HepG2 (cell line): ENCODE measurements around the gene IVD. TPM values are rescaled to one million over a fixed set of nuclear protein-coding genes. Genes with fewer than 3 reads are reported as not detected.

Experiments used
- ATAC-seq: fragments of 200-7000 bp; cut with Tn5 transposase; 3 replicates; pipeline ENCODE4 v1.9.1; 2020; ENCODE audit warnings: mild to moderate bottlenecking, moderate library complexity
- BruUV-seq: library from RNA; stranded (reverse); fragments of 400-500 nt; replicated peaks from 2 replicates; lab custom pipeline; 2021; lab: Mats Ljungman, UMichigan
- CTCF ChIA-PET: fragments of 300-600 bp; formaldehyde crosslinking; extraction: SDS; loops from one replicate; lab custom pipeline; 2021; ENCODE audit warnings: low total read pairs, inconsistent platforms, low intra/inter-chr PET ratio; lab: Yijun Ruan, JAX
- POLR2A ChIA-PET: fragments of 350-600 bp; sonication (Branson Sonifier 250); formaldehyde crosslinking; loops from one replicate; lab custom pipeline; 2020; ENCODE audit warnings: antibody characterized with exemption, inconsistent platforms; lab: Yijun Ruan, JAX
- DNase-seq: peaks from one replicate; pipeline ENCODE4 v3.0.0-alpha.2; 2015; ENCODE audit warnings: low spot score
- FAIRE-seq: peaks from 3 replicates; lab custom pipeline; 2011; peaks lifted over from hg19 to GRCh38; lab: Jason Lieb, UNC
- H2AFZ ChIP-seq: one replicate; pipeline ENCODE4 v1.6.1; 2011; ENCODE audit warnings: low read length, inconsistent platforms
- H3K27ac ChIP-seq: fragments of 300-600 bp; 3 replicates; pipeline ENCODE4 v1.8.0; 2011; ENCODE audit warnings: mixed run types, mild to moderate bottlenecking, mixed read lengths, low read length, inconsistent platforms; ENCODE audit not compliant: insufficient read depth; ENCODE audit errors: extremely low read length
- H3K27me3 ChIP-seq, 2 experiments: fragments of 200-600 bp in 1 of 2; 2 replicates in 1 of 2; 3 replicates in 1 of 2; pipeline versions ENCODE4 v1.6.0 to v1.8.0; 2011; ENCODE audit warnings: low read length in 2 of 2, mild to moderate bottlenecking in 2 of 2, moderate library complexity in 2 of 2, inconsistent platforms in 1 of 2; ENCODE audit not compliant: insufficient read depth in 2 of 2, control insufficient read depth in 1 of 2
- H3K36me3 ChIP-seq, 2 experiments: fragments of 200-600 bp in 1 of 2; replicated peaks in 1 of 2; 2 replicates in 1 of 2; 3 replicates in 1 of 2; pipeline versions ENCODE4 v1.5.1 to v1.8.0; 2011; ENCODE audit warnings: low read length in 2 of 2, inconsistent platforms in 1 of 2; ENCODE audit not compliant: insufficient read depth in 2 of 2, control insufficient read depth in 1 of 2
- H3K4me1 ChIP-seq: 2 replicates; pipeline ENCODE4 v1.5.1; 2012; ENCODE audit warnings: low read length, inconsistent platforms; ENCODE audit not compliant: insufficient read depth
- H3K4me2 ChIP-seq: 2 replicates; pipeline ENCODE4 v1.6.0; 2011; ENCODE audit warnings: low read depth, low read length, inconsistent platforms
- H3K4me3 ChIP-seq, 3 experiments: fragments of 200-600 bp in 1 of 3; sonication (generic), shearing (Covaris generic) in 1 of 3; replicated peaks in 1 of 3; 2 replicates each; pipeline ENCODE4 v1.5.1; 2011 to 2016; ENCODE audit warnings: low read length in 3 of 3, inconsistent platforms in 2 of 3, low read depth in 2 of 3, mild to moderate bottlenecking in 2 of 3, control low read depth in 1 of 3, mixed read lengths in 1 of 3; ENCODE audit not compliant: insufficient read depth in 1 of 3
- H3K79me2 ChIP-seq: one replicate; pipeline ENCODE4 v1.6.1; 2011; ENCODE audit warnings: low read length, inconsistent platforms; ENCODE audit not compliant: insufficient read depth
- H3K9ac ChIP-seq: 2 replicates; pipeline ENCODE4 v1.6.0; 2011; ENCODE audit warnings: mild to moderate bottlenecking, low read depth, low read length, inconsistent platforms; ENCODE audit not compliant: insufficient read depth
- H3K9me3 ChIP-seq: 2 replicates; pipeline ENCODE4 v1.5.1; 2012; ENCODE audit warnings: mild to moderate bottlenecking, low read length
- H4K20me1 ChIP-seq: 2 replicates; pipeline ENCODE4 v1.6.0; 2011; ENCODE audit warnings: inconsistent platforms, mild to moderate bottlenecking, low read length, moderate library complexity; ENCODE audit not compliant: insufficient read depth
- EHMT2 ChIP-seq: fragments of 200-600 bp; sonication (generic); IDR thresholded peaks from 2 replicates; pipeline ENCODE4 v1.7.0; 2017; ENCODE audit warnings: antibody characterized with exemption, low read depth, low read length, borderline replicate concordance
- HNRNPL ChIP-seq: fragments of 200-400 bp; formaldehyde crosslinking; IDR thresholded peaks from 2 replicates; pipeline ENCODE4 v1.6.1; 2017; ENCODE audit warnings: mild to moderate bottlenecking, low read depth, low read length
- HOXD1 ChIP-seq: sonication (generic); formaldehyde crosslinking; IDR thresholded peaks from 2 replicates; pipeline ENCODE4 v1.5.0; 2020; ENCODE audit warnings: missing genetic modification reagents
- JDP2 ChIP-seq: sonication (generic); formaldehyde crosslinking; IDR thresholded peaks from 2 replicates; pipeline ENCODE4 v1.8.1; 2022; ENCODE audit warnings: missing genetic modification reagents, borderline replicate concordance
- NFIB ChIP-seq: sonication (generic); formaldehyde crosslinking; IDR thresholded peaks from 2 replicates; pipeline ENCODE4 v1.9.0; 2021; ENCODE audit warnings: missing genetic modification reagents, mild to moderate bottlenecking, borderline replicate concordance
- NR0B2 ChIP-seq: sonication (generic); formaldehyde crosslinking; IDR thresholded peaks from 2 replicates; pipeline ENCODE4 v1.4.0; 2020; ENCODE audit warnings: mild to moderate bottlenecking, missing genetic modification reagents
- RARG ChIP-seq: sonication (generic); formaldehyde crosslinking; IDR thresholded peaks from 2 replicates; pipeline ENCODE4 v1.4.0; 2020; ENCODE audit warnings: low read depth, mild to moderate bottlenecking, missing genetic modification reagents
- SETDB1 ChIP-seq: sonication (generic); formaldehyde crosslinking; IDR thresholded peaks from 2 replicates; pipeline ENCODE4 v1.5.1; 2020; ENCODE audit warnings: missing genetic modification reagents, mild to moderate bottlenecking, borderline replicate concordance
- TRIM22 ChIP-seq: fragments of 450-650 bp; IDR thresholded peaks from 2 replicates; pipeline ENCODE4 v1.6.1; 2017
- ZBTB25 ChIP-seq: IDR thresholded peaks from 2 replicates; pipeline ENCODE4 v1.6.1; 2018; ENCODE audit warnings: missing genetic modification reagents
- ZNF34 ChIP-seq: sonication (generic); formaldehyde crosslinking; IDR thresholded peaks from 2 replicates; pipeline ENCODE4 v1.4.0; 2020; ENCODE audit warnings: mild to moderate bottlenecking, missing genetic modification reagents, borderline replicate concordance
- ZNF501 ChIP-seq: sonication (generic); formaldehyde crosslinking; IDR thresholded peaks from 2 replicates; pipeline ENCODE4 v1.5.1; 2020; ENCODE audit warnings: mild to moderate bottlenecking, moderate library complexity, missing genetic modification reagents
- ZNF7 ChIP-seq: IDR thresholded peaks from 2 replicates; pipeline ENCODE4 v1.6.1; 2016; ENCODE audit warnings: missing biosample characterization, missing genetic modification reagents
- ZNF703 ChIP-seq: sonication (generic); formaldehyde crosslinking; IDR thresholded peaks from 2 replicates; pipeline ENCODE4 v1.5.1; 2020; ENCODE audit warnings: missing genetic modification reagents, mild to moderate bottlenecking, moderate library complexity, borderline replicate concordance
- WGBS: methylation state at CpG from one replicate; pipeline ENCODE4 v1.1.6; 2017; ENCODE audit warnings: low lambda C conversion rate; 5-methylcytosine and 5-hydroxymethylcytosine counted together
- in situ Hi-C: cut with HindIII; loops from 2 replicates; pipeline ENCODE4 v1.10.0; 2017; ENCODE audit warnings: low pct_unique_long_range_greater_than_20kb; ENCODE audit not compliant: extremely low pct_ligation_motif_present
- intact Hi-C: fragments of 100-400 bp; cut with micrococcal nuclease; formaldehyde crosslinking; loops from one replicate; pipeline ENCODE4 v1.10.0; 2022; ENCODE audit not compliant: unreplicated experiment
- polyA plus RNA-seq, 8 experiments: library from polyadenylated mRNA; depleted of rRNA in 3 of 8; stranded (reverse) in 7 of 8; unstranded in 1 of 8; fragments of >200 nt; fragmentation: Illumina TruSeq in 4 of 8; extraction: Trizol in 4 of 8; gene quantifications; 2 replicates each; pipeline versions ENCODE4 v1.2.1 to v1.2.3, GENCODE V29; 2011 to 2016; ENCODE audit warnings: low read depth in 4 of 8, missing spikeins in 1 of 8, mixed read lengths in 1 of 8; ENCODE audit not compliant: insufficient read depth in 1 of 8
- total RNA-seq, 5 experiments: library from RNA; depleted of rRNA; stranded (reverse); fragments of >200 nt; fragmentation: Illumina TruSeq; extraction: Trizol; gene quantifications; 2 replicates each; pipeline ENCODE4 v1.2.3, GENCODE V29; 2016; ENCODE audit warnings: low read depth in 1 of 5

IVD gene
- total and polyA plus RNA-seq, 2 of the 13 experiments (the other 11 are each of a cell fraction or from before 2014, with no cell fraction given): 48.0 to 53.9 TPM

- TF ChIP-seq HNRNPL: 0 out of 2 replicates have a peak, but pooled peaks have one; percentile 17
- no peak for TF ChIP-seq TRIM22
- no peak for TF ChIP-seq ZBTB25 (CRISPR knock-in tag)
- no peak for TF ChIP-seq SETDB1 (CRISPR knock-in tag)
- TF ChIP-seq ZNF501 (CRISPR knock-in tag): no peak
- TF ChIP-seq NR0B2 (CRISPR knock-in tag): no peak
- no peak for TF ChIP-seq JDP2 (CRISPR knock-in tag)
- no peak for TF ChIP-seq ZNF7 (CRISPR knock-in tag)
These were observed 36.7 kb upstream of the IVD start (continued) for GRCh38 chr15:40368719-40369473.

- H3K9ac ChIP-seq: no peak overlapping the region
- intact Hi-C loops: no loop called here
- H3K9me3 ChIP-seq: no peaks in the 10 kb centered on the region
- no peaks in the 10 kb centered on the region for H4K20me1 ChIP-seq
- 37% methylated on average over 2 of the region's 10 CpGs for WGBS
- BruUV-seq: no TSS peak
- no peak overlapping the region for H3K27ac ChIP-seq
- POLR2A ChIA-PET: interaction anchor here (0.6 to 4.4 kb wide), 2 partner anchors 13 to 36 kb away, joined by 3 to 16 read pairs; partner anchors contain the start of genes IVD and KNSTRN
- DNase-seq (no peak), FAIRE-seq (no peak), ATAC-seq (no peak)
- no peaks in the 10 kb centered on the region for H3K4me1 ChIP-seq
- H3K27me3 ChIP-seq: peaks cover 12 to 71% of the 10 kb centered on the region in 2 experiments
- no peaks in the 10 kb centered on the region for H3K36me3 ChIP-seq
- no peak overlapping the region for H2AFZ ChIP-seq
- no peak overlapping the region for H3K4me3 ChIP-seq
- no peaks in the 10 kb centered on the region for H3K79me2 ChIP-seq
- in situ Hi-C loops: no loop called here
- CTCF ChIA-PET: interaction anchor here (3.0 kb wide), 1 partner anchor 52 kb away, joined by 32 read pairs; no protein-coding TSS in a partner anchor
- no peak overlapping the region for H3K4me2 ChIP-seq
- TF ChIP-seq ZNF34 (CRISPR knock-in tag): no peak
- no peak for TF ChIP-seq EHMT2
- TF ChIP-seq RARG (CRISPR knock-in tag): no peak
- no peak for TF ChIP-seq HOXD1
- TF ChIP-seq NFIB: no peak
- no peak for TF ChIP-seq ZNF703 (CRISPR knock-in tag)
These were observed 36.1 kb upstream of the IVD start for GRCh38 chr15:40369474-40369869.
